Measurements from ENCODE around the gene LFNG.

LFNG gene

GRCh38 chr7:2517678-2518507 is 1.7 kb upstream of the LFNG start:
- no peak for DNase-seq (ENCODE audit: low spot score)

- no peak for DNase-seq (ENCODE audit: low spot score)
Measured at GRCh38 chr7:2518737-2519118, 846 bp upstream of the LFNG start.

- DNase-seq (ENCODE audit: low spot score), result no peak
Measured at GRCh38 chr7:2520131-2520760, 672 bp downstream of the LFNG start.

- DNase-seq (ENCODE audit: low spot score), result no peak
Measured at GRCh38 chr7:2520761-2521290, 1.3 kb downstream of the LFNG start.

GRCh38 chr7:2521341-2521745 is 1.8 kb downstream of the LFNG start:
- DNase-seq (ENCODE audit: low spot score), result no peak

GRCh38 chr7:2521952-2522591 is 2.5 kb downstream of the LFNG start:
- no peak for DNase-seq (ENCODE audit: low spot score)

GRCh38 chr7:2522780-2523433 is 3.3 kb downstream of the LFNG start:
- no peak for DNase-seq (ENCODE audit: low spot score)

- DNase-seq (ENCODE audit: low spot score), result no peak
Measured at GRCh38 chr7:2523461-2523936, 3.9 kb downstream of the LFNG start.

- no peak for DNase-seq (ENCODE audit: low spot score)
Measured at GRCh38 chr7:2523941-2524807, 4.6 kb downstream of the LFNG start.

- DNase-seq (ENCODE audit: low spot score), result no peak
Measured at GRCh38 chr7:2524808-2525657, 5.5 kb downstream of the LFNG start.

- no peak for DNase-seq (ENCODE audit: low spot score)
Measured at GRCh38 chr7:2525658-2526630, 6.4 kb downstream of the LFNG start.

GRCh38 chr7:2526659-2527504 is 7.3 kb downstream of the LFNG start:
- no peak for DNase-seq (ENCODE audit: low spot score)

- peak; percentile 85 for DNase-seq (ENCODE audit: low spot score)
Measured at GRCh38 chr7:2527505-2528467, 8.2 kb downstream of the LFNG start.

GRCh38 chr7:2528481-2529095 is 9.0 kb downstream of the LFNG start:
- DNase-seq (ENCODE audit: low spot score), result no peak

- peak; percentile 82 for DNase-seq (ENCODE audit: low spot score)
Measured at GRCh38 chr7:2529161-2530070, 9.8 kb downstream of the LFNG start.
